AG20443 (cell line): ENCODE measurements around the gene GLA.

Experiments used
- DNase-seq: peaks from one replicate; pipeline ENCODE4 v3.0.0; 2012; ENCODE audit warnings: low spot score, mixed read lengths

The GLA gene

GRCh38 chrX:101357166-101357795 is 50.4 kb downstream of the GLA start:
- peak; percentile 6 for DNase-seq

GRCh38 chrX:101349193-101349562 is 58.5 kb downstream of the GLA start:
- no peak for DNase-seq

- peak; percentile 91 for DNase-seq
These were observed 59.1 kb downstream of the GLA start, which contains the start of gene TIMM8A for GRCh38 chrX:101348452-101349192. Gene TIMM8A, minus strand, starts transcription at chrX:101348742. Its CDS starts 78 bp downstream, at chrX:101348664.

- peak; percentile 20 for DNase-seq
These were observed 59.8 kb downstream of the GLA start for GRCh38 chrX:101347859-101348451.
